Kidney (tissue), 14 donors: ENCODE measurements around the gene REM2. TPM values are rescaled to one million over a fixed set of nuclear protein-coding genes. Genes with fewer than 3 reads are reported as not detected.

ENCODE experiments used
- DNase-seq, 5 donors: peaks; one replicate each; pipeline ENCODE4 v3.0.0-alpha.2; 2013 to 2020
- FAIRE-seq: peaks from 2 replicates; lab custom pipeline; 2012; peaks lifted over from hg19 to GRCh38; lab: Jason Lieb, UNC
- H3K27ac ChIP-seq, 2 donors: one replicate each; pipeline ENCODE4 v1.7.0; 2013; ENCODE audit warnings: low read depth in 2 of 2, low read length in 2 of 2, inconsistent platforms in 1 of 2
- H3K27me3 ChIP-seq: one replicate; pipeline ENCODE4 v1.7.1; 2013; ENCODE audit warnings: low read length, inconsistent platforms; ENCODE audit not compliant: control insufficient read depth, insufficient read depth
- H3K36me3 ChIP-seq, 3 donors: one replicate each; pipeline versions ENCODE4 v1.7.0 to v1.7.1; 2013; ENCODE audit warnings: low read length in 3 of 3, control low read depth in 1 of 3, inconsistent platforms in 1 of 3; ENCODE audit not compliant: insufficient read depth in 3 of 3, control insufficient read depth in 2 of 3
- H3K4me1 ChIP-seq, 3 donors: one replicate each; pipeline versions ENCODE4 v1.7.0 to v1.7.1; 2013; ENCODE audit warnings: low read length in 3 of 3, inconsistent platforms in 1 of 3, low read depth in 1 of 3; ENCODE audit not compliant: control insufficient read depth in 2 of 3, insufficient read depth in 2 of 3
- H3K4me3 ChIP-seq, 3 donors: one replicate each; pipeline versions ENCODE4 v1.7.0 to v1.8.1; 2013; ENCODE audit warnings: low read length in 3 of 3, control low read depth in 1 of 3, inconsistent platforms in 1 of 3
- H3K9ac ChIP-seq, 3 donors: one replicate each; pipeline versions ENCODE4 v1.7.0 to v1.7.1; 2013; ENCODE audit warnings: low read length in 3 of 3, control low read depth in 1 of 3, inconsistent platforms in 1 of 3
- H3K9me3 ChIP-seq, 3 donors: one replicate each; pipeline versions ENCODE4 v1.7.0 to v1.7.1; 2013; ENCODE audit warnings: low read length in 3 of 3, control low read depth in 1 of 3, inconsistent platforms in 1 of 3; ENCODE audit not compliant: control insufficient read depth in 2 of 3, insufficient read depth in 1 of 3
- intact Hi-C: fragments of 100-400 bp; cut with DNase I; formaldehyde crosslinking; loops from one replicate; pipeline ENCODE4 v1.11.1; 2022
- polyA plus RNA-seq: library from polyadenylated mRNA; stranded (reverse); fragments of 350-450 nt; fragmentation: Illumina TruSeq; extraction: RNeasy Lipid Tissue Mini Kit (QIAGEN cat#74804); gene quantifications from one replicate; pipeline ENCODE4 v1.2.3, GENCODE V29; 2014; ENCODE audit warnings: low read depth, low replicate concordance; ENCODE audit not compliant: insufficient read depth
- total RNA-seq: library from RNA; stranded (reverse); fragmentation: NEBNext Ultra II Directional; extraction: Animal tissue kit (Norgen Biotek cat#: 25700); gene quantifications from one replicate; pipeline ENCODE4 v1.2.1, GENCODE V29; 2021
- TF ChIP-seq, protein P1 (sequence below): IDR thresholded peaks from 3 replicates; pipeline ENCODE4 v1.5.1; 2012; ENCODE audit warnings: mild to moderate bottlenecking, moderate library complexity, borderline replicate concordance; ENCODE audit not compliant: insufficient read depth; ENCODE audit errors: extremely low read depth
- donor health status: control.
- donor health status: control.
- donor health status: control.
- donor health status: control.
- donor health status: control.
- donor health status: DM: yes; HTN: yes; CAD: no.
- donor health status: Normal renal cell carcinoma (clear cell type).

The REM2 gene
- total and polyA plus RNA-seq, 2 donors from 2014 or later: 0.63 to 0.77 TPM

- Histone ChIP-seq H3K27ac (no peak overlapping the region), H3K9ac (no peak overlapping the region), H3K36me3 (peaks cover 11 to 38% (median 31%) of the 10 kb centered on the region in 3 donors), H3K4me3 (no peak overlapping the region), H3K9me3 (no peaks in the 10 kb centered on the region), H3K4me1 (peaks cover 0 to 7% (median 3%) of the 10 kb centered on the region in 3 donors), H3K27me3 (no peaks in the 10 kb centered on the region)
- TF ChIP-seq, protein P1, sequence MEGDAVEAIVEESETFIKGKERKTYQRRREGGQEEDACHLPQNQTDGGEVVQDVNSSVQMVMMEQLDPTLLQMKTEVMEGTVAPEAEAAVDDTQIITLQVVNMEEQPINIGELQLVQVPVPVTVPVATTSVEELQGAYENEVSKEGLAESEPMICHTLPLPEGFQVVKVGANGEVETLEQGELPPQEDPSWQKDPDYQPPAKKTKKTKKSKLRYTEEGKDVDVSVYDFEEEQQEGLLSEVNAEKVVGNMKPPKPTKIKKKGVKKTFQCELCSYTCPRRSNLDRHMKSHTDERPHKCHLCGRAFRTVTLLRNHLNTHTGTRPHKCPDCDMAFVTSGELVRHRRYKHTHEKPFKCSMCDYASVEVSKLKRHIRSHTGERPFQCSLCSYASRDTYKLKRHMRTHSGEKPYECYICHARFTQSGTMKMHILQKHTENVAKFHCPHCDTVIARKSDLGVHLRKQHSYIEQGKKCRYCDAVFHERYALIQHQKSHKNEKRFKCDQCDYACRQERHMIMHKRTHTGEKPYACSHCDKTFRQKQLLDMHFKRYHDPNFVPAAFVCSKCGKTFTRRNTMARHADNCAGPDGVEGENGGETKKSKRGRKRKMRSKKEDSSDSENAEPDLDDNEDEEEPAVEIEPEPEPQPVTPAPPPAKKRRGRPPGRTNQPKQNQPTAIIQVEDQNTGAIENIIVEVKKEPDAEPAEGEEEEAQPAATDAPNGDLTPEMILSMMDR: no peak
- DNase-seq (no peak), FAIRE-seq (no peak)
- intact Hi-C loops: no loop called here
Measured at GRCh38 chr14:22922294-22922693, 39.3 kb downstream of the REM2 start.

GRCh38 chr14:22923746-22924145 lies 40.7 kb downstream of the REM2 start:
- Histone ChIP-seq H3K9me3 (no peaks in the 10 kb centered on the region), H3K9ac (no peak overlapping the region), H3K4me3 (no peak overlapping the region), H3K27me3 (no peaks in the 10 kb centered on the region), H3K27ac (no peak overlapping the region), H3K36me3 (peaks cover 11 to 38% (median 31%) of the 10 kb centered on the region in 3 donors), H3K4me1 (peaks cover 0 to 14% (median 0%) of the 10 kb centered on the region in 3 donors)
- intact Hi-C loops: no loop called here
- TF ChIP-seq, protein P1: no peak
- DNase-seq (no peak), FAIRE-seq (no peak)

DNA sequence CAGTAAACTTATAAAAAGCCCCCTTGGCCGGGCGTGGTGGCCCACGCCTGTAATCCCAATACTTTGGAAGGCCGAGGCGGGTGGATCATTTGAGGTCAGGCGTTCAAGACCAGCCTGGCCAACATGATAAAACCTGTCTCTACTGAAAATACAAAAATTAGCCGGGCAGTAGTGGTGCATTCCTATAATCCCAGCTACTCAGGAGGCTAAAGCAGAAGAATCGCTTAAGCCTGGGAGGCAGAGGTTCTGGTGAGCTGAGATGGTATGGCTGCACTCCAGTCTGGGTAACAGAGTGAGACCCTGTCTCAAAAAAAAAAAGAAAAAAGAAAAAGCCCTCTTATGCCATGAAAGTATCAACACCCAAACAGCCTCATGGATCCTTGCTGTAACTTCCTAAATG lies 42.5 kb downstream of the REM2 start:
- Histone ChIP-seq H3K27ac (no peak overlapping the region), H3K36me3 (peaks cover 11 to 34% (median 30%) of the 10 kb centered on the region in 3 donors), H3K27me3 (no peaks in the 10 kb centered on the region), H3K9me3 (no peaks in the 10 kb centered on the region), H3K4me1 (peaks cover 0 to 11% (median 0%) of the 10 kb centered on the region in 3 donors), H3K4me3 (no peak overlapping the region), H3K9ac (no peak overlapping the region)
- FAIRE-seq (no peak), DNase-seq (no peak)
- TF ChIP-seq, protein P1: no peak
- intact Hi-C loops: no loop called here

- H3K9ac ChIP-seq: no peak overlapping the region
- H3K4me3 ChIP-seq: no peak overlapping the region
- TF ChIP-seq, protein P1: no peak
- no peak for DNase-seq
- no peak overlapping the region for H3K27ac ChIP-seq
- H3K36me3 ChIP-seq: peaks cover 11 to 26% (median 24%) of the 10 kb centered on the region in 3 donors
- FAIRE-seq: no peak
- H3K27me3 ChIP-seq: no peaks in the 10 kb centered on the region
- H3K9me3 ChIP-seq: no peaks in the 10 kb centered on the region
- intact Hi-C loops: no loop called here
- H3K4me1 ChIP-seq: peaks cover 0 to 11% (median 0%) of the 10 kb centered on the region in 3 donors
Measured at GRCh38 chr14:22926316-22926715, 43.3 kb downstream of the REM2 start.
